SK-N-SH treated with all-trans-retinoic acid at 6 μM for 48 hours (cell line): ENCODE data around the gene NTMT1.

Experiments used
- ARNTL ChIP-seq: fragments of 450-650 bp; formaldehyde crosslinking; IDR thresholded peaks from 2 replicates; pipeline ENCODE4 v1.5.0; 2020; ENCODE audit warnings: low read depth, mild to moderate bottlenecking, moderate library complexity, borderline replicate concordance
- OSR1 ChIP-seq: fragments of 250-450 bp; sonication (Bioruptor Pico); IDR thresholded peaks from 2 replicates; pipeline ENCODE4 v1.8.0; 2022; ENCODE audit warnings: moderate library complexity, mild to moderate bottlenecking, inconsistent platforms
- POU6F1 ChIP-seq: fragments of 250-450 bp; sonication (Bioruptor Pico); IDR thresholded peaks from 2 replicates; pipeline ENCODE4 v1.8.0; 2021; ENCODE audit warnings: low read depth, mild to moderate bottlenecking, moderate library complexity, borderline replicate concordance
- PPARA ChIP-seq: fragments of 250-450 bp; sonication (Bioruptor Pico); IDR thresholded peaks from 2 replicates; pipeline ENCODE4 v1.5.0; 2020; ENCODE audit warnings: mild to moderate bottlenecking, borderline replicate concordance
- RARB ChIP-seq: fragments of 250-450 bp; sonication (Bioruptor Pico); IDR thresholded peaks from 2 replicates; pipeline ENCODE4 v1.8.0; 2021; ENCODE audit warnings: mild to moderate bottlenecking, moderate library complexity
- TOX ChIP-seq: fragments of 250-450 bp; sonication (Bioruptor Pico); IDR thresholded peaks from 2 replicates; pipeline ENCODE4 v1.8.0; 2021; ENCODE audit warnings: mild to moderate bottlenecking, moderate library complexity, borderline replicate concordance
- TSHZ2 ChIP-seq: fragments of 250-450 bp; sonication (Bioruptor Pico); IDR thresholded peaks from 2 replicates; pipeline ENCODE4 v1.5.0; 2020; ENCODE audit warnings: mild to moderate bottlenecking, moderate library complexity
- ZC3H10 ChIP-seq: fragments of 250-450 bp; sonication (Bioruptor Pico); IDR thresholded peaks from 2 replicates; pipeline ENCODE4 v1.5.1; 2021; ENCODE audit warnings: mild to moderate bottlenecking, moderate library complexity
- ZFP3 ChIP-seq: fragments of 250-450 bp; sonication (Bioruptor Pico); IDR thresholded peaks from 2 replicates; pipeline ENCODE4 v1.5.0; 2020; ENCODE audit warnings: mild to moderate bottlenecking, moderate library complexity
- ZNF565 ChIP-seq: fragments of 450-650 bp; formaldehyde crosslinking; conservative IDR thresholded peaks from 2 replicates; pipeline ENCODE4 v1.5.0; 2020; ENCODE audit warnings: low read depth, mild to moderate bottlenecking, moderate library complexity
- ZNF70 ChIP-seq: fragments of 450-650 bp; formaldehyde crosslinking; IDR thresholded peaks from 2 replicates; pipeline ENCODE4 v1.5.0; 2020; ENCODE audit warnings: mild to moderate bottlenecking, moderate library complexity
- ZNF8 ChIP-seq: fragments of 450-650 bp; formaldehyde crosslinking; IDR thresholded peaks from 2 replicates; pipeline ENCODE4 v1.5.0; 2020; ENCODE audit warnings: mild to moderate bottlenecking, moderate library complexity
- TF ChIP-seq, protein P1 (sequence below): fragments of 250-450 bp; sonication (Bioruptor Pico); IDR thresholded peaks from 2 replicates; pipeline ENCODE4 v1.8.0; 2020; ENCODE audit warnings: mild to moderate bottlenecking, moderate library complexity, borderline replicate concordance
- TF ChIP-seq, protein P2 (sequence below): fragments of 250-450 bp; sonication (Bioruptor Pico); IDR thresholded peaks from 2 replicates; pipeline ENCODE4 v1.5.1; 2020; ENCODE audit warnings: low read depth, mild to moderate bottlenecking, moderate library complexity

DNA sequence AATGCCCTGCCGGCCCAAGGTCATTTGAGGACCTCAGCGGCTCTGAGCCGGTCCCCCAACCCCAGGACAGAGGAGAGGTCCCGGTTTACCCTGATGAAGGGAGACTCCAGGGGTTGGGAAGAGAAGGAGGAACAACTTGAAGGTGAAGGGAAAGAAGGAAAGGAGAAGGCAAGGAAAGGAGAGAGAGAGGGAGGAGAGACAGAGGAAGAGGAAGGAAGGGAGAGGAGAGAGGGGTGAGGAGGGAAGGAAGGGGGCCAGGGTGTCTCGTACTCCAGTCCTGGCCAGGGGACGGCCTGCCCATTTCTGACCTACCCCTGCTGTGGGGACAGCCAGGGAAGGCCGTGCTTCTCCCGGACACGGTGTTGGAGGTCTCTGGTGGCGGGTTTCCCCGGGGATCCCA, 41.4 kb downstream of the NTMT1 start:
- TF ChIP-seq ZNF70 (CRISPR knock-in tag) (no peak), ZNF565 (CRISPR knock-in tag) (no peak), RARB (CRISPR knock-in tag) (no peak), TOX (CRISPR knock-in tag) (no peak), OSR1 (CRISPR knock-in tag) (no peak), ARNTL (CRISPR knock-in tag) (no peak), POU6F1 (CRISPR knock-in tag) (no peak), TSHZ2 (CRISPR knock-in tag) (no peak), ZNF8 (no peak), ZFP3 (CRISPR knock-in tag) (no peak), PPARA (CRISPR knock-in tag) (no peak), ZC3H10 (CRISPR knock-in tag) (no peak)
- TF ChIP-seq, protein P1, sequence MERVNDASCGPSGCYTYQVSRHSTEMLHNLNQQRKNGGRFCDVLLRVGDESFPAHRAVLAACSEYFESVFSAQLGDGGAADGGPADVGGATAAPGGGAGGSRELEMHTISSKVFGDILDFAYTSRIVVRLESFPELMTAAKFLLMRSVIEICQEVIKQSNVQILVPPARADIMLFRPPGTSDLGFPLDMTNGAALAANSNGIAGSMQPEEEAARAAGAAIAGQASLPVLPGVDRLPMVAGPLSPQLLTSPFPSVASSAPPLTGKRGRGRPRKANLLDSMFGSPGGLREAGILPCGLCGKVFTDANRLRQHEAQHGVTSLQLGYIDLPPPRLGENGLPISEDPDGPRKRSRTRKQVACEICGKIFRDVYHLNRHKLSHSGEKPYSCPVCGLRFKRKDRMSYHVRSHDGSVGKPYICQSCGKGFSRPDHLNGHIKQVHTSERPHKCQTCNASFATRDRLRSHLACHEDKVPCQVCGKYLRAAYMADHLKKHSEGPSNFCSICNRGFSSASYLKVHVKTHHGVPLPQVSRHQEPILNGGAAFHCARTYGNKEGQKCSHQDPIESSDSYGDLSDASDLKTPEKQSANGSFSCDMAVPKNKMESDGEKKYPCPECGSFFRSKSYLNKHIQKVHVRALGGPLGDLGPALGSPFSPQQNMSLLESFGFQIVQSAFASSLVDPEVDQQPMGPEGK (CRISPR knock-in tag): no peak
- TF ChIP-seq, protein P2, sequence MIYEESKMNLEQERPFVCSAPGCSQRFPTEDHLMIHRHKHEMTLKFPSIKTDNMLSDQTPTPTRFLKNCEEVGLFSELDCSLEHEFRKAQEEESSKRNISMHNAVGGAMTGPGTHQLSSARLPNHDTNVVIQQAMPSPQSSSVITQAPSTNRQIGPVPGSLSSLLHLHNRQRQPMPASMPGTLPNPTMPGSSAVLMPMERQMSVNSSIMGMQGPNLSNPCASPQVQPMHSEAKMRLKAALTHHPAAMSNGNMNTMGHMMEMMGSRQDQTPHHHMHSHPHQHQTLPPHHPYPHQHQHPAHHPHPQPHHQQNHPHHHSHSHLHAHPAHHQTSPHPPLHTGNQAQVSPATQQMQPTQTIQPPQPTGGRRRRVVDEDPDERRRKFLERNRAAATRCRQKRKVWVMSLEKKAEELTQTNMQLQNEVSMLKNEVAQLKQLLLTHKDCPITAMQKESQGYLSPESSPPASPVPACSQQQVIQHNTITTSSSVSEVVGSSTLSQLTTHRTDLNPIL (CRISPR knock-in tag): no peak
